HepG2 (cell line): ENCODE results near the gene NECTIN2. TPM values are rescaled to one million over a fixed set of nuclear protein-coding genes. Genes with fewer than 3 reads are reported as not detected.
"Not testable (repeated sequence)": the region's sequence is repeated elsewhere in the genome, so short reads cannot be mapped to it uniquely, and the experiment has no call there.

Experiments
- ATAC-seq: fragments of 200-7000 bp; cut with Tn5 transposase; 3 replicates; pipeline ENCODE4 v1.9.1; 2020; ENCODE audit warnings: mild to moderate bottlenecking, moderate library complexity
- BruUV-seq: library from RNA; stranded (reverse); fragments of 400-500 nt; replicated peaks from 2 replicates; lab custom pipeline; 2021; lab: Mats Ljungman, UMichigan
- CTCF ChIA-PET: fragments of 300-600 bp; formaldehyde crosslinking; extraction: SDS; loops from one replicate; lab custom pipeline; 2021; ENCODE audit warnings: low total read pairs, inconsistent platforms, low intra/inter-chr PET ratio; lab: Yijun Ruan, JAX
- POLR2A ChIA-PET: fragments of 350-600 bp; sonication (Branson Sonifier 250); formaldehyde crosslinking; loops from one replicate; lab custom pipeline; 2020; ENCODE audit warnings: antibody characterized with exemption, inconsistent platforms; lab: Yijun Ruan, JAX
- DNase-seq: peaks from one replicate; pipeline ENCODE4 v3.0.0-alpha.2; 2015; ENCODE audit warnings: low spot score
- FAIRE-seq: peaks from 3 replicates; lab custom pipeline; 2011; peaks lifted over from hg19 to GRCh38; lab: Jason Lieb, UNC
- H2AFZ ChIP-seq: one replicate; pipeline ENCODE4 v1.6.1; 2011; ENCODE audit warnings: low read length, inconsistent platforms
- H3K27ac ChIP-seq: fragments of 300-600 bp; 3 replicates; pipeline ENCODE4 v1.8.0; 2011; ENCODE audit warnings: mixed run types, mild to moderate bottlenecking, mixed read lengths, low read length, inconsistent platforms; ENCODE audit not compliant: insufficient read depth; ENCODE audit errors: extremely low read length
- H3K27me3 ChIP-seq, 2 experiments: fragments of 200-600 bp in 1 of 2; 2 replicates in 1 of 2; 3 replicates in 1 of 2; pipeline versions ENCODE4 v1.6.0 to v1.8.0; 2011; ENCODE audit warnings: low read length in 2 of 2, mild to moderate bottlenecking in 2 of 2, moderate library complexity in 2 of 2, inconsistent platforms in 1 of 2; ENCODE audit not compliant: insufficient read depth in 2 of 2, control insufficient read depth in 1 of 2
- H3K36me3 ChIP-seq, 2 experiments: fragments of 200-600 bp in 1 of 2; replicated peaks in 1 of 2; 2 replicates in 1 of 2; 3 replicates in 1 of 2; pipeline versions ENCODE4 v1.5.1 to v1.8.0; 2011; ENCODE audit warnings: low read length in 2 of 2, inconsistent platforms in 1 of 2; ENCODE audit not compliant: insufficient read depth in 2 of 2, control insufficient read depth in 1 of 2
- H3K4me1 ChIP-seq: 2 replicates; pipeline ENCODE4 v1.5.1; 2012; ENCODE audit warnings: low read length, inconsistent platforms; ENCODE audit not compliant: insufficient read depth
- H3K4me2 ChIP-seq: 2 replicates; pipeline ENCODE4 v1.6.0; 2011; ENCODE audit warnings: low read depth, low read length, inconsistent platforms
- H3K4me3 ChIP-seq, 3 experiments: fragments of 200-600 bp in 1 of 3; sonication (generic), shearing (Covaris generic) in 1 of 3; replicated peaks in 1 of 3; 2 replicates each; pipeline ENCODE4 v1.5.1; 2011 to 2016; ENCODE audit warnings: low read length in 3 of 3, inconsistent platforms in 2 of 3, low read depth in 2 of 3, mild to moderate bottlenecking in 2 of 3, control low read depth in 1 of 3, mixed read lengths in 1 of 3; ENCODE audit not compliant: insufficient read depth in 1 of 3
- H3K79me2 ChIP-seq: one replicate; pipeline ENCODE4 v1.6.1; 2011; ENCODE audit warnings: low read length, inconsistent platforms; ENCODE audit not compliant: insufficient read depth
- H3K9ac ChIP-seq: 2 replicates; pipeline ENCODE4 v1.6.0; 2011; ENCODE audit warnings: mild to moderate bottlenecking, low read depth, low read length, inconsistent platforms; ENCODE audit not compliant: insufficient read depth
- H3K9me3 ChIP-seq: 2 replicates; pipeline ENCODE4 v1.5.1; 2012; ENCODE audit warnings: mild to moderate bottlenecking, low read length
- H4K20me1 ChIP-seq: 2 replicates; pipeline ENCODE4 v1.6.0; 2011; ENCODE audit warnings: inconsistent platforms, mild to moderate bottlenecking, low read length, moderate library complexity; ENCODE audit not compliant: insufficient read depth
- GFI1 ChIP-seq: sonication (generic); formaldehyde crosslinking; IDR thresholded peaks from 2 replicates; pipeline ENCODE4 v1.5.0; 2020; ENCODE audit warnings: missing genetic modification reagents, mild to moderate bottlenecking, borderline replicate concordance
- NFYB ChIP-seq: sonication (generic); formaldehyde crosslinking; IDR thresholded peaks from 2 replicates; pipeline ENCODE4 v1.4.0; 2020; ENCODE audit warnings: missing genetic modification reagents
- XBP1 ChIP-seq: sonication (generic); formaldehyde crosslinking; IDR thresholded peaks from 2 replicates; pipeline ENCODE4 v1.5.0; 2020; ENCODE audit warnings: missing genetic modification reagents
- ZGPAT ChIP-seq: IDR thresholded peaks from 2 replicates; pipeline ENCODE4 v1.6.1; 2016; ENCODE audit warnings: mild to moderate bottlenecking
- ZNF121 ChIP-seq: sonication (generic); formaldehyde crosslinking; IDR thresholded peaks from 2 replicates; pipeline ENCODE4 v1.5.0; 2020; ENCODE audit warnings: mild to moderate bottlenecking, missing genetic modification reagents
- ZNF441 ChIP-seq: sonication (generic); formaldehyde crosslinking; IDR thresholded peaks from 2 replicates; pipeline ENCODE4 v1.7.0; 2021; ENCODE audit warnings: missing genetic modification reagents, borderline replicate concordance
- ZNF589 ChIP-seq: sonication (generic); formaldehyde crosslinking; conservative IDR thresholded peaks from 2 replicates; pipeline ENCODE4 v1.8.0; 2022; ENCODE audit warnings: mild to moderate bottlenecking, moderate library complexity, missing genetic modification reagents
- WGBS: methylation state at CpG from one replicate; pipeline ENCODE4 v1.1.6; 2017; ENCODE audit warnings: low lambda C conversion rate; 5-methylcytosine and 5-hydroxymethylcytosine counted together
- in situ Hi-C: cut with HindIII; loops from 2 replicates; pipeline ENCODE4 v1.10.0; 2017; ENCODE audit warnings: low pct_unique_long_range_greater_than_20kb; ENCODE audit not compliant: extremely low pct_ligation_motif_present
- intact Hi-C: fragments of 100-400 bp; cut with micrococcal nuclease; formaldehyde crosslinking; loops from one replicate; pipeline ENCODE4 v1.10.0; 2022; ENCODE audit not compliant: unreplicated experiment
- polyA plus RNA-seq, 8 experiments: library from polyadenylated mRNA; depleted of rRNA in 3 of 8; stranded (reverse) in 7 of 8; unstranded in 1 of 8; fragments of >200 nt; fragmentation: Illumina TruSeq in 4 of 8; extraction: Trizol in 4 of 8; gene quantifications; 2 replicates each; pipeline versions ENCODE4 v1.2.1 to v1.2.3, GENCODE V29; 2011 to 2016; ENCODE audit warnings: low read depth in 4 of 8, missing spikeins in 1 of 8, mixed read lengths in 1 of 8; ENCODE audit not compliant: insufficient read depth in 1 of 8
- total RNA-seq, 5 experiments: library from RNA; depleted of rRNA; stranded (reverse); fragments of >200 nt; fragmentation: Illumina TruSeq; extraction: Trizol; gene quantifications; 2 replicates each; pipeline ENCODE4 v1.2.3, GENCODE V29; 2016; ENCODE audit warnings: low read depth in 1 of 5
- TF ChIP-seq, protein P1 (sequence below): sonication (generic); formaldehyde crosslinking; IDR thresholded peaks from 2 replicates; pipeline ENCODE4 v1.9.0; 2022; ENCODE audit warnings: missing genetic modification reagents, mild to moderate bottlenecking, borderline replicate concordance

The NECTIN2 gene
- total and polyA plus RNA-seq, 2 of the 13 experiments (the other 11 are each of a cell fraction or from before 2014, with no cell fraction given) = 75.4 to 114 TPM

GRCh38 chr19:44911896-44912295 is 65.8 kb downstream of the NECTIN2 start:
- in situ Hi-C loops = loop anchor here (5.0 kb wide), 1 partner anchor 35 kb away; the partner anchor contains the start of gene APOC2
- WGBS = 92% methylated on average over 6 of the region's 6 CpGs
- H3K4me2 ChIP-seq, DNase-seq, BruUV-seq, H3K9ac ChIP-seq, ATAC-seq, FAIRE-seq, H3K4me3 ChIP-seq, H4K20me1 ChIP-seq, H2AFZ ChIP-seq, H3K9me3 ChIP-seq, H3K27me3 ChIP-seq: not testable (repeated sequence)
- Histone ChIP-seq H3K36me3 (peaks cover 5 to 21% of the 10 kb centered on the region in 2 experiments), H3K79me2 (peaks cover 26% of the 10 kb centered on the region), H3K27ac (peak overlapping the region; percentile 8), H3K4me1 (peaks cover 70% of the 10 kb centered on the region)
- TF ChIP-seq ZNF589 (CRISPR knock-in tag) = 0 out of 2 replicates have a peak, but pooled peaks have one; percentile 12
- TF ChIP-seq ZNF441 = 0 out of 2 replicates have a peak, but pooled peaks have one; percentile 22
- peak; percentile 90 for TF ChIP-seq ZNF121 (CRISPR knock-in tag)
- CTCF ChIA-PET = interaction anchor here (1.2 to 4.3 kb wide), 3 partner anchors 24 to 40 kb away, joined by 3 to 45 read pairs (median 10); no protein-coding TSS in a partner anchor
- intact Hi-C loops = loop anchor here (1.0 kb wide), 1 partner anchor 39 kb away; no protein-coding TSS in a partner anchor
- POLR2A ChIA-PET = interaction anchor here (0.9 to 14.7 kb wide), 11 partner anchors 10 to 45 kb away, joined by 4 to 317 read pairs (median 15); partner anchors contain the start of genes APOC2, CLPTM1 and TOMM40

DNA sequence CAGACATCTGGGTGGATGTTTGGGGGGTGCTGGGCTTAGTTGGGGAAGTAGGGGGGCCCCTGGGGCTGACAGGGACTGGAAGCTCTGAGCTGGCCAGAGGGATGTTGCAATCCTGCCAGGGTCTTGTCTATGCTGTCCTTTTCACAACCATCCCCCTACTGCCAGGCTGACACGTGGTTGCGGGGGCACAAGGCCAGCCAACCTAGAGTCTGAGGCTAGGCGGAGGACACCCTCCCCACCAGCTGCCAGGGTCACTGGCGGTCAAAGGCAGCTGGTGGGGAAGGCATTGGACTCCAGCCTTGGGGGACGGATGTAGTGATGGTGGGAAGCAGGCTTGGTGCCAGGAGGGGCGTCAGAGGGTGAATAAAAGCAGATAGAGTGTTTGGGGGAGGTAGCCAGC is 66.8 kb downstream of the NECTIN2 start:
- no peak overlapping the region for H2AFZ ChIP-seq
- ATAC-seq (peak; percentile 16), FAIRE-seq (peak; percentile 91), DNase-seq (peak; percentile 72)
- BruUV-seq = no TSS peak
- H3K4me2 ChIP-seq = peak overlapping the region; percentile 74
- ChIA-PET CTCF (interaction anchor here (4.3 kb wide), 1 partner anchor 39 kb away, joined by 45 read pairs; no protein-coding TSS in a partner anchor), POLR2A (interaction anchor here (0.6 to 14.7 kb wide), 13 partner anchors 8 to 44 kb away, joined by 3 to 317 read pairs (median 7); partner anchors contain the start of genes APOC2, APOE, CLPTM1 and TOMM40)
- peak overlapping the region in 1 of 3 experiments; percentile 77; a peak in 2 of 6 replicates for H3K4me3 ChIP-seq
- H3K9me3 ChIP-seq = no peaks in the 10 kb centered on the region
- H3K4me1 ChIP-seq = peaks cover 66% of the 10 kb centered on the region
- WGBS = 3% methylated on average over 5 of the region's 6 CpGs
- in situ Hi-C loops (loop anchor here (5.0 kb wide), 1 partner anchor 34 kb away; the partner anchor contains the start of gene APOC2), intact Hi-C loops (no loop called here)
- peaks cover 3 to 12% of the 10 kb centered on the region in 2 experiments; a peak in 4 of 5 replicates for H3K36me3 ChIP-seq
- H3K27me3 ChIP-seq = no peaks in the 10 kb centered on the region
- peaks cover 20% of the 10 kb centered on the region for H3K79me2 ChIP-seq
- peaks cover under 1% of the 10 kb centered on the region; the same call in 1 of the 2 replicates for H4K20me1 ChIP-seq
- H3K9ac ChIP-seq = peak overlapping the region; percentile 84; the same call in 1 of the 2 replicates
- peak overlapping the region; percentile 88 for H3K27ac ChIP-seq
- TF ChIP-seq GFI1 (CRISPR knock-in tag) (0 out of 2 replicates have a peak, but pooled peaks have one; percentile 3), ZGPAT (CRISPR knock-in tag) (peak; percentile 89), NFYB (CRISPR knock-in tag) (no peak), XBP1 (CRISPR knock-in tag) (no peak)
- TF ChIP-seq, protein P1, sequence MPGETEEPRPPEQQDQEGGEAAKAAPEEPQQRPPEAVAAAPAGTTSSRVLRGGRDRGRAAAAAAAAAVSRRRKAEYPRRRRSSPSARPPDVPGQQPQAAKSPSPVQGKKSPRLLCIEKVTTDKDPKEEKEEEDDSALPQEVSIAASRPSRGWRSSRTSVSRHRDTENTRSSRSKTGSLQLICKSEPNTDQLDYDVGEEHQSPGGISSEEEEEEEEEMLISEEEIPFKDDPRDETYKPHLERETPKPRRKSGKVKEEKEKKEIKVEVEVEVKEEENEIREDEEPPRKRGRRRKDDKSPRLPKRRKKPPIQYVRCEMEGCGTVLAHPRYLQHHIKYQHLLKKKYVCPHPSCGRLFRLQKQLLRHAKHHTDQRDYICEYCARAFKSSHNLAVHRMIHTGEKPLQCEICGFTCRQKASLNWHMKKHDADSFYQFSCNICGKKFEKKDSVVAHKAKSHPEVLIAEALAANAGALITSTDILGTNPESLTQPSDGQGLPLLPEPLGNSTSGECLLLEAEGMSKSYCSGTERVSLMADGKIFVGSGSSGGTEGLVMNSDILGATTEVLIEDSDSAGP (CRISPR knock-in tag) = peak; percentile 33; the same call in 1 of the 2 replicates
